Kidney (tissue), 14 donors: ENCODE data around the gene RPS6KL1. TPM values are rescaled to one million over a fixed set of nuclear protein-coding genes. Genes with fewer than 3 reads are reported as not detected.

Source experiments
- DNase-seq, 5 donors: peaks; one replicate each; pipeline ENCODE4 v3.0.0-alpha.2; 2013 to 2020
- FAIRE-seq: peaks from 2 replicates; lab custom pipeline; 2012; peaks lifted over from hg19 to GRCh38; lab: Jason Lieb, UNC
- H3K27ac ChIP-seq, 2 donors: one replicate each; pipeline ENCODE4 v1.7.0; 2013; ENCODE audit warnings: low read depth in 2 of 2, low read length in 2 of 2, inconsistent platforms in 1 of 2
- H3K27me3 ChIP-seq: one replicate; pipeline ENCODE4 v1.7.1; 2013; ENCODE audit warnings: low read length, inconsistent platforms; ENCODE audit not compliant: control insufficient read depth, insufficient read depth
- H3K36me3 ChIP-seq, 3 donors: one replicate each; pipeline versions ENCODE4 v1.7.0 to v1.7.1; 2013; ENCODE audit warnings: low read length in 3 of 3, control low read depth in 1 of 3, inconsistent platforms in 1 of 3; ENCODE audit not compliant: insufficient read depth in 3 of 3, control insufficient read depth in 2 of 3
- H3K4me1 ChIP-seq, 3 donors: one replicate each; pipeline versions ENCODE4 v1.7.0 to v1.7.1; 2013; ENCODE audit warnings: low read length in 3 of 3, inconsistent platforms in 1 of 3, low read depth in 1 of 3; ENCODE audit not compliant: control insufficient read depth in 2 of 3, insufficient read depth in 2 of 3
- H3K4me3 ChIP-seq, 3 donors: one replicate each; pipeline versions ENCODE4 v1.7.0 to v1.8.1; 2013; ENCODE audit warnings: low read length in 3 of 3, control low read depth in 1 of 3, inconsistent platforms in 1 of 3
- H3K9ac ChIP-seq, 3 donors: one replicate each; pipeline versions ENCODE4 v1.7.0 to v1.7.1; 2013; ENCODE audit warnings: low read length in 3 of 3, control low read depth in 1 of 3, inconsistent platforms in 1 of 3
- H3K9me3 ChIP-seq, 3 donors: one replicate each; pipeline versions ENCODE4 v1.7.0 to v1.7.1; 2013; ENCODE audit warnings: low read length in 3 of 3, control low read depth in 1 of 3, inconsistent platforms in 1 of 3; ENCODE audit not compliant: control insufficient read depth in 2 of 3, insufficient read depth in 1 of 3
- CTCF ChIP-seq: IDR thresholded peaks from 3 replicates; pipeline ENCODE4 v1.5.1; 2012; ENCODE audit warnings: mild to moderate bottlenecking, moderate library complexity, borderline replicate concordance; ENCODE audit not compliant: insufficient read depth; ENCODE audit errors: extremely low read depth
- intact Hi-C: fragments of 100-400 bp; cut with DNase I; formaldehyde crosslinking; loops from one replicate; pipeline ENCODE4 v1.11.1; 2022
- polyA plus RNA-seq: library from polyadenylated mRNA; stranded (reverse); fragments of 350-450 nt; fragmentation: Illumina TruSeq; extraction: RNeasy Lipid Tissue Mini Kit (QIAGEN cat#74804); gene quantifications from one replicate; pipeline ENCODE4 v1.2.3, GENCODE V29; 2014; ENCODE audit warnings: low read depth, low replicate concordance; ENCODE audit not compliant: insufficient read depth
- total RNA-seq: library from RNA; stranded (reverse); fragmentation: NEBNext Ultra II Directional; extraction: Animal tissue kit (Norgen Biotek cat#: 25700); gene quantifications from one replicate; pipeline ENCODE4 v1.2.1, GENCODE V29; 2021
- donor health status: control.
- donor health status: control.
- donor health status: control.
- donor health status: control.
- donor health status: control.
- donor health status: DM: yes; HTN: yes; CAD: no.
- donor health status: Normal renal cell carcinoma (clear cell type).

Gene RPS6KL1
- total and polyA plus RNA-seq, 2 donors from 2014 or later: 3.7 to 7.9 TPM

GRCh38 chr14:74953686-74954085 lies 30.6 kb upstream of the RPS6KL1 start:
- H3K9ac ChIP-seq: peak overlapping the region in 1 of 3 donors; percentile 12
- no peaks in the 10 kb centered on the region for H3K9me3 ChIP-seq
- H3K4me1 ChIP-seq: peaks cover 0 to 11% (median 2%) of the 10 kb centered on the region in 3 donors
- intact Hi-C loops: no loop called here
- no peak overlapping the region for H3K27ac ChIP-seq
- no peaks in the 10 kb centered on the region for H3K27me3 ChIP-seq
- H3K4me3 ChIP-seq: peak overlapping the region in 1 of 3 donors; percentile 35
- DNase-seq (no peak), FAIRE-seq (no peak)
- no peaks in the 10 kb centered on the region for H3K36me3 ChIP-seq
- no peak for TF ChIP-seq CTCF

GRCh38 chr14:74952697-74953484 lies 29.8 kb upstream of the RPS6KL1 start:
- Histone ChIP-seq H3K27ac (no peak overlapping the region), H3K4me1 (peaks cover 0 to 11% (median 2%) of the 10 kb centered on the region in 3 donors), H3K9ac (no peak overlapping the region), H3K4me3 (no peak overlapping the region), H3K36me3 (no peaks in the 10 kb centered on the region), H3K27me3 (no peaks in the 10 kb centered on the region), H3K9me3 (no peaks in the 10 kb centered on the region)
- intact Hi-C loops: no loop called here
- DNase-seq (no peak), FAIRE-seq (no peak)
- TF ChIP-seq CTCF: no peak

GRCh38 chr14:74952180-74952665 lies 29.2 kb upstream of the RPS6KL1 start:
- intact Hi-C loops: no loop called here
- Histone ChIP-seq H3K9ac (no peak overlapping the region), H3K4me1 (peaks cover 0 to 11% (median 2%) of the 10 kb centered on the region in 3 donors), H3K27ac (no peak overlapping the region), H3K4me3 (no peak overlapping the region), H3K27me3 (no peaks in the 10 kb centered on the region), H3K36me3 (no peaks in the 10 kb centered on the region), H3K9me3 (no peaks in the 10 kb centered on the region)
- FAIRE-seq: no peak
- no peak for DNase-seq
- TF ChIP-seq CTCF: no peak
